ENCODE measurements around the gene PERM1.
"Not testable (repeated sequence)": the region's sequence is repeated elsewhere in the genome, so short reads cannot be mapped to it uniquely, and the experiment has no call there.

Gene PERM1

GRCh38 chr1:964691-965525 is 17.0 kb downstream of the PERM1 start:
- no peak for DNase-seq

DNA sequence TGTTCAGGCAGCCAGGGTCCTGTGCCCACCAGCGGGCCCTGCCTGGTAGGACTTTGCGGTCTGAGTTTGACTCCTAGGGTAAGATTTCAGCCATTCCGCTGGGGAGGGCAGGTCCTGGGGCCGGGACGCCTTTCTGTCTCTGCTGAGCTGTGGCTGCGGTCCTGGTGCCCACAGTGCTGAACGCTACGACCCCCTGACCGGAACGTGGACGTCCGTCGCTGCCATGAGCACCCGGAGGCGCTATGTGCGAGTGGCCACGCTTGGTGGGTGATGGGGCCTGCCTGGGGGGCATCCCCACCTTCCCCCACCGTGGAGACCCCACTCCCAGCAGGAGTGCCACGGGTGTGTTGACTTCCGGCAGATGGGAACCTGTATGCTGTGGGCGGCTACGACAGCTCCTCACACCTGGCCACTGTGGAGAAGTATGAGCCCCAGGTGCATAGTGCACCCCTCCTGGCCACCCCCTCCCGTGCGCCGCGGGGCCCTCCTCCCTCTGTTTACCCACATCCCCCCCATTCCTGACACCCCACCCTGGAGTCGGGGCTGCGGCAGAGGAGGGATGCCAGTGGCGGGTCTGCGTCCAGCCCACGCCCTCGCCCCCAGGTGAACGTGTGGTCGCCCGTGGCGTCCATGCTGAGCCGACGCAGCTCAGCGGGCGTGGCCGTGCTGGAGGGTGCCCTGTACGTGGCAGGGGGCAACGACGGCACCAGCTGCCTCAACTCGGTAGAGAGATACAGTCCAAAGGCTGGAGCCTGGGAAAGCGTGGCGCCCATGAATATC is 18.0 kb downstream of the PERM1 start:
- DNase-seq, result no peak

DNA sequence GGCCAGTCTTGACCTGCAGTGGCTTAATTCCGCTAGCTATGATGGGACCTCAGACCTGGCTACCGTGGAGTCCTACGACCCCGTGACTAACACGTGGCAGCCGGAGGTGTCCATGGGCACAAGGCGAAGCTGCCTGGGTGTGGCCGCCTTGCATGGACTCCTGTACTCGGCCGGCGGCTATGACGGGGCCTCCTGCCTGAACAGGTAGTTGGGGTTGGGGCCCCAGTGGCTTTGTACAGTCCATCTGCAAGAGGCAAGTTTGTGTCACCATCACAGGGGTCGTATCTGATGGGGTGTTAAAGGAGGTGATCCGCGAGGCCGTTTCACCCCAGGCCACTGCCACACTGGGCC is 18.6 kb downstream of the PERM1 start:
- no peak for DNase-seq

GRCh38 chr1:962381-963300 is 19.3 kb downstream of the PERM1 start:
- DNase-seq, result no peak

DNA sequence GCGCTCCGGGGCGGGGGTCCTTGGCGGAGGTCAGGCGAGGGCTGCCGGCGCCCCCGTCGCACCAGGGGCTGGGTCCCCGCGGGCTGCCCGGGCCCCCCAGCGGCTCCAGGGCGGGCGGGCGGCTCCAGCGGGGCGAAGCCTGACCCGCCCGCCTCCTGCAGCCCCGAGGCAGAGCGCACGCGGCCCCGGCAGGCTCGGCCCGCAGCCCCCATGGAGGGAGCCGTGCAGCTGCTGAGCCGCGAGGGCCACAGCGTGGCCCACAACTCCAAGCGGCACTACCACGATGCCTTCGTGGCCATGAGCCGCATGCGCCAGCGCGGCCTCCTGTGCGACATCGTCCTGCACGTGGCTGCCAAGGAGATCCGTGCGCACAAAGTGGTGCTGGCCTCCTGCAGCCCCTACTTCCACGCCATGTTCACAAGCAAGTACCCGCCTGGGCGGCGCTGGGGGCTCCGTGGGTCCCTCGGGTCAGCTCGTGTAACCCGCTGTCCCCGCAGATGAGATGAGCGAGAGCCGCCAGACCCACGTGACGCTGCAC is 20.7 kb downstream of the PERM1 start:
- no peak for DNase-seq

DNA sequence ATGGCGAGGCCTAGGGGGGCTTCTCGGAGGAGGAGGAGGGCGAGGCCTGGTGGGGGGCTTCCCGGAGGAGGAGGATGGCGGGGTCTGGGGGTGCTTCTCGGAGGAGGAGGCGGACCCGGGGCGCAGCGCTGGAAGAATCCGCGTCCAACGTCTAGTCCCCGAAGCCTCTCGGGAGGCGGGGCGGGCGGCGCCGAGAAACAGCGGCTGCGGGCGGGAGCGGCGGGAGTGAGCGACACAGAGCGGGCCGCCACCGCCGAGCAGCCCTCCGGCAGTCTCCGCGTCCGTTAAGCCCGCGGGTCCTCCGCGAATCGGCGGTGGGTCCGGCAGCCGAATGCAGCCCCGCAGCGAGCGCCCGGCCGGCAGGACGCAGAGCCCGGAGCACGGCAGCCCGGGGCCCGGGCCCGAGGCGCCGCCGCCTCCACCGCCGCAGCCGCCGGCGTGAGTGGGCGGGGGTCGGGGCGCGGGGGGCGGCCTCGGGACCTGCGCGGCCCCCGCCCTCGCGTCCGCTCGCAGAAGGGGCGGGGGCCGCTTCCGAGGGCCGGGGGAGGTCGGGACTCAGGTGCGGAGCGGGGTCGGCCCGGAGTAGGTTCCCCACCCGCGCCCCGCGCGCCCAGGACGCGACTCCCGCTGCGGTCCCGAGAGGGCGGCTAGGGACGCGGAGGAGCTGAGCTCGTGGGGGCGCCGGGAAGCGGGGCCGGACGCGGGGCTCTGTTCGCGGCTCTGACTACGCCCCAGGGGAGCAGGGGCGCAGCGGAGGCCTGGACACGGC is 21.3 kb downstream of the PERM1 start, which contains the start of gene KLHL17:
TSS of gene KLHL17 (plus strand) at position 222 of the 769 bp plus-strand sequence. CDS start at position 332, 110 bp downstream.
- DNase-seq, result peak; percentile 65

DNA sequence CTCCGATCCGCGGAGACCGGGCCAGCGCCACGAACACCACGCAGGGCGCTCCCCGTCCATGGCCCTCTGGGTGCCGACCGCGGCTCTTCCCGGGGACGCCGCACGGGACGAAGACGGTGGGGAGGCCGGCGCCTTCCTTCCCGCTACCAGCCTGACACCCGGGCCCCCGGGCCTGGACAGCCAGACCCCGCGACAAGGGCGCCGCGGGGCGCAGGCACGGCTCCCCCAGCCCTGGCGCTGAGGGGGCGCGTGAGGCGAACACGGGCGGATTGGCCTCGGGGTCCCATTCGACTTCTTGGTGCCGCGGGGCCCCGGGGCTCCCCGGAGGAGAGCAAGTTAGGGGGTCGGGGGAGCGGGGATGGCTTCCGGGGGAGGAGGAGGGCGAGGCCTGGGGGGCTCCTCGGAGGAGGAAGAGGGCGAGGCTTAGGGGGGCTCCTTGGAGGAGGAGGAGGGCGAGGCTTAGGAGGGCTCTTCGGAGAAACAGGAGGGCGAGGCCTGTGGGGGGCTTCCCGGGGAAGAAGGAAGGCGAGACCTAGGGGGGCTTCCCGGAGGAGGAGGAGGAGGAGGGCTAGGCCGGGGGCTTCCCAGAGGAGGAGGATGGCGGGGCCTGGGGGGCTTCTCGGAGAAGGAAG is 22.0 kb downstream of the PERM1 start:
- DNase-seq, result no peak

GRCh38 chr1:958823-959730 is 22.8 kb downstream of the PERM1 start, which contains the start of gene NOC2L:
NOC2L (minus strand) TSS chr1:959256; CDS start chr1:959240, 16 bp downstream.
- peak; percentile 94 for DNase-seq

DNA sequence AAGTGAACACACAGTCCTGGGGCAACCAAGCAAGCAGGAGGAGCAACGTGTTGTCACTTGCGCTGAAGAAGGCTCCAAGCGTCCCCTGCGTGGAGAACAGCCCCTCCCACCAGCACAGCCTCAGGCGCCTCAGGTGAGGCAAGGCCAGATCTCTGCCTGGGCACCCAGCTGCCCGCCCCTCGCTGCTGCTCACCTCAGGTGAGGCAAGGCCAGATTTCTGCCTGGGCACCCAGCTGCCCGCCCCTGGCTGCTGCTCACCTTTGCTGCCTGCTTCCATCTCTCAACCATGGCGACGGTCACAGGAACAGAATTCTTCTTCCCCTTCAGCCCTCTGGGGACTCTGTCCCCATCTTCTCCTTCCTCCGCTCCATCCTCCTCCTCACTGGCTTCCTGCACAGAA is 25.3 kb downstream of the PERM1 start:
- no peak for DNase-seq

- no peak for DNase-seq
Observed at GRCh38 chr1:955474-955873, 26.4 kb downstream of the PERM1 start.

DNA sequence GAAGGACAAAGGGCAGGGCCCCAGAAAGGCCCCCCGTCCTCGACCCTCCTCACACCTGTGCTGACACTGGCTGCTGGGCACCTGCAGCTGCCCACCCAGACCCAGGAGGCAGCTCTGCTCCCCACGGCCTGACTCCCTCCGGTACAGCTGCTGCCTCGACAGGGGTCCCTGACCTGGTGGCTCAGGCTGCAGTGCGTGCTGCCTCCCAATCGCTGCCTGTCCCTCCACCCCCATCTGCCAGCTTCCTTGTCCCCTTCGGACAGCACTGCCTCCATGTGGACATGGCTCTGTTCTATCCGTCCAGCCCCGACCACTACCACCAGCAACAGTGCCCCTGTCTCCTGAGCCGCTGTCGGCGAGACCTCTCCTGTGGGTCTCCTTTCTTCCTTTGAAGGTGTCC is 27.0 kb downstream of the PERM1 start:
- DNase-seq, result no peak

- DNase-seq, result no peak
Observed at GRCh38 chr1:953524-954320, 28.2 kb downstream of the PERM1 start.

- no peak for DNase-seq
Observed at GRCh38 chr1:952603-953002, 29.3 kb downstream of the PERM1 start.

DNA sequence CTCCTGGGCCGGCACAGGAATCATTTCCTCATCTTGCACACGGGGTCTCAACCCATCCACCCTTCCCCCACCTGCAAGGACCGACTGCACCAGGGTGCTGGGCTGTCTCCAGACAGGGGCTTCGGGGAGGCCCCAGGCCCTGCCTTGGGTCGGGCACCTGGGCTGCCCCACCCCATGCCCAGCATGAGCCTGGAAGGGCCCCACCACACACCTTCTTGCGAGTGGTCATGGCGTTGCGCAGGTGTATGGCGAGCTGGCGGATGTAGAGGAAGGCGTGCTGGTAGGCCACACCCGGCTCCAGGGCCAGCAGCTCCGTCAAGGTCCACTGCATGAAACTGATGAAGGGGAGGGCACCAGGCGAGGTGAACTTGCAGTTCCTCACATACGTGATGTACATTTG is 29.7 kb downstream of the PERM1 start:
- DNase-seq, result no peak

GRCh38 chr1:951364-951763 is 30.5 kb downstream of the PERM1 start:
- no peak for DNase-seq

GRCh38 chr1:950881-951280 is 31.0 kb downstream of the PERM1 start:
- no peak for DNase-seq

- DNase-seq, result no peak
Observed at GRCh38 chr1:950268-950667, 31.6 kb downstream of the PERM1 start.

- DNase-seq, result no peak
Observed at GRCh38 chr1:947958-948357, 33.9 kb downstream of the PERM1 start.

DNA sequence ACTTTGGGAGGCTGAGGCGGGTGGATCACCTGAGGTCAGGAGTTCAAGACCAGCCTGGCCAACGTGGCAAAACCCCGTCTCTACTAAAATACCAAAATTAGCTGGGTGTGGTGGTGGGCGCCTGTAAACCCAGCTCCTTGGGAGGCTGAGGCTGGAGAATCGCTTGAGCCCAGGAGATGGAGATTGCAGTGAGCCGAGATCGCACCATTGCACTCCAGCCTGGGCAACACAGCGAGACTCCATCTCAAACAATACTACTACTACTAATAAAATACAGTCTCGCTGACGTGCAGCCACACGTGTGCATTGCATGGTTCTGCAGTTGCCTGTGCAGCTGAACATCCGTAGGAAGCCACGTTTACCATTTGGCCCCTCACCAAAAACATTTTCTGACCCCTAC is 35.1 kb downstream of the PERM1 start:
- DNase-seq, result not testable (repeated sequence)
